H1 (cell line): ENCODE results near the gene RIPK4. TPM values are rescaled to one million over a fixed set of nuclear protein-coding genes. Genes with fewer than 3 reads are reported as not detected.

Experiments
- JUN ChIP-seq: IDR thresholded peaks from 2 replicates; pipeline ENCODE4 v1.6.1; 2011; ENCODE audit warnings: low read depth, mild to moderate bottlenecking, improper control_type of control experiment, low read length
- TBP ChIP-seq: IDR thresholded peaks from 2 replicates; pipeline ENCODE4 v1.6.1; 2011; ENCODE audit warnings: low read depth, low read length, improper control_type of control experiment
- YY1 ChIP-seq: IDR thresholded peaks from 2 replicates; pipeline ENCODE4 v1.6.1; 2011; ENCODE audit warnings: low read depth, mild to moderate bottlenecking, low read length
- polyA plus RNA-seq, 7 experiments: library from polyadenylated mRNA; depleted of rRNA in 3 of 7; stranded (reverse) in 5 of 7; unstranded in 2 of 7; fragments of >200 nt in 5 of 7; fragments of 200-250 nt in 2 of 7; gene quantifications; 1 replicate in 5 of 7; 2 replicates in 1 of 7; 4 replicates in 1 of 7; pipeline versions ENCODE4 v1.2.1 to v1.2.3, GENCODE V29; 2011 to 2013; ENCODE audit warnings: missing spikeins in 2 of 7, mixed read lengths in 2 of 7
- total RNA-seq: library from RNA; stranded (reverse); fragmentation: NEBNext Ultra II Directional; extraction: Animal tissue kit (Norgen Biotek cat#: 25700); gene quantifications from 2 replicates; pipeline ENCODE4 v1.2.1, GENCODE V29; 2021

Gene RIPK4
- total and polyA plus RNA-seq, 2 of the 8 experiments (the other 6 are each of a cell fraction or from before 2014, with no cell fraction given), result 2.7 to 5.6 TPM

DNA sequence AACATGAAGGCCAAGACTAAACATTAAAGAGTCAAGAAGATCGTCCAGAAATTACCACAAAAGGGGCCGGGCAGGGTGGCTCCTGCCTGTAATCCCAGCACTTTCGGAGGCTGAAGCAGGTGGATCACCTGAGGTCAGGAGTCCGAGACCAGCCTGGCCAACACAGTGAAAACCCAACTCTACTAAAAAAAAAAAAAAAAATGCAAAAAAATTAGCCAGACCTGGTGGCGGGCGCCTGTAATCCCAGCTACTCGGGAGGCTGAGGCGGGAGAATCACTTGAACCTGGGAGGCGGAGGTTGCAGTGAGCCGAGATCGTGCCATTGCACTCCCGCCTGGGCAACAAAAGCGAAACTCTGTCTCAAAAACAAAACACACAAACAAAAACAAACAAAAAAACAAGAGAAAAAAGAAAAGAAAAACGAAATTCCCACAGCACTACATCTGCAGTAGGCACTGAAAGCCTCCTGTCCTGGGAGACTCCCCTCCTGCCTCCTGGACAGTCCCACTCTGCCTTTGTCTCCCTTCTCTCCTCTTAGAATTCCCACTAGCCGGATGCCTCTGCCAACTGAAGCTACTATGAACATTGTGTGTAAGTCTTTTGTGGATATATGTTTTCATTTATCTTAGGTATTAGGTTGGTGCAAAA lies 17.7 kb upstream of the RIPK4 start (continued):
- no peak for TF ChIP-seq JUN
- TF ChIP-seq YY1, result no peak
- TF ChIP-seq TBP, result no peak
- TF ChIP-seq, all 59 proteins: peak for 0
